Neural cell (in vitro differentiated cells): ENCODE data around the gene HS6ST3. TPM values are rescaled to one million over a fixed set of nuclear protein-coding genes. Genes with fewer than 3 reads are reported as not detected.

Experiments
- H2AFZ ChIP-seq: fragments of 200-600, 300-800 bp; sonication (generic), shearing (Covaris generic); 2 replicates; pipeline ENCODE4 v1.6.0; 2014; ENCODE audit warnings: low read depth, mild to moderate bottlenecking, antibody characterized with exemption, low read length, moderate library complexity
- H3F3A ChIP-seq: fragments of 200-600 bp; shearing (Covaris generic); 2 replicates; pipeline ENCODE4 v1.6.1; 2016; ENCODE audit warnings: mild to moderate bottlenecking, moderate library complexity, mixed read lengths, antibody characterized with exemption, low read length; ENCODE audit not compliant: insufficient read depth, poor library complexity, severe bottlenecking
- H3K27ac ChIP-seq: fragments of 200-600, 300-800 bp; sonication (generic), shearing (Covaris generic); 2 replicates; pipeline ENCODE4 v1.5.1; 2014; ENCODE audit warnings: mild to moderate bottlenecking, low read length, moderate library complexity
- H3K27me3 ChIP-seq: fragments of 300-800, 200-600 bp; sonication (generic), shearing (Covaris generic); 2 replicates; pipeline ENCODE4 v1.6.0; 2014; ENCODE audit warnings: mild to moderate bottlenecking, low read depth, low read length, moderate library complexity; ENCODE audit not compliant: insufficient read depth
- H3K36me3 ChIP-seq: fragments of 300-800, 200-600 bp; sonication (generic), shearing (Covaris generic); 2 replicates; pipeline ENCODE4 v1.5.1; 2014; ENCODE audit warnings: mild to moderate bottlenecking, antibody characterized with exemption, low read length, moderate library complexity; ENCODE audit not compliant: insufficient read depth
- H3K4me2 ChIP-seq: fragments of 300-800, 200-600 bp; sonication (generic), shearing (Covaris generic); 2 replicates; pipeline ENCODE4 v1.6.0; 2014; ENCODE audit warnings: mild to moderate bottlenecking, low read length
- H3K4me3 ChIP-seq: fragments of 300-800, 200-600 bp; sonication (generic), shearing (Covaris generic); 2 replicates; pipeline ENCODE4 v1.5.1; 2014; ENCODE audit warnings: mild to moderate bottlenecking, low read length, moderate library complexity
- H3K79me2 ChIP-seq: fragments of 200-600 bp; shearing (Covaris generic); replicated peaks from 2 replicates; pipeline ENCODE4 v1.6.0; 2014; ENCODE audit warnings: mild to moderate bottlenecking, low read length, moderate library complexity; ENCODE audit not compliant: insufficient read depth
- H3K9ac ChIP-seq: fragments of 300-800, 200-600 bp; sonication (generic), shearing (Covaris generic); 2 replicates; pipeline ENCODE4 v1.6.1; 2016; ENCODE audit warnings: mild to moderate bottlenecking, low read length, mixed read lengths
- H3K9me2 ChIP-seq: fragments of 200-600 bp; shearing (Covaris generic); 2 replicates; pipeline ENCODE4 v1.6.1; 2016; ENCODE audit warnings: mild to moderate bottlenecking, low read length, mixed read lengths; ENCODE audit not compliant: insufficient read depth
- H3K9me3 ChIP-seq: fragments of 200-600, 300-800 bp; sonication (generic), shearing (Covaris generic); 2 replicates; pipeline ENCODE4 v1.6.1; 2016; ENCODE audit warnings: mild to moderate bottlenecking, mixed run types, low read length, moderate library complexity, mixed read lengths
- H4K20me1 ChIP-seq: fragments of 200-600 bp; shearing (Covaris generic); 2 replicates; pipeline ENCODE4 v1.6.1; 2016; ENCODE audit warnings: mild to moderate bottlenecking, mixed run types; ENCODE audit not compliant: insufficient read depth
- CTCF ChIP-seq: fragments of 450-650 bp; IDR thresholded peaks from 2 replicates; pipeline ENCODE4 v1.5.1; 2014; ENCODE audit warnings: antibody characterized with exemption, mild to moderate bottlenecking, moderate library complexity; ENCODE audit not compliant: poor library complexity, severe bottlenecking
- EP300 ChIP-seq: fragments of 450-650 bp; conservative IDR thresholded peaks from 2 replicates; pipeline ENCODE4 v1.6.1; 2014; ENCODE audit warnings: antibody characterized with exemption, mild to moderate bottlenecking, moderate library complexity; ENCODE audit not compliant: poor library complexity, severe bottlenecking
- EZH2 ChIP-seq: fragments of 200-600, 300-800 bp; shearing (Covaris generic), sonication (generic); IDR thresholded peaks from 2 replicates; pipeline ENCODE4 v1.6.1; 2014; ENCODE audit warnings: antibody characterized with exemption, low read length, borderline replicate concordance, mild to moderate bottlenecking; ENCODE audit not compliant: insufficient read depth, poor library complexity, severe bottlenecking
- MXI1 ChIP-seq: fragments of 450-650 bp; conservative IDR thresholded peaks from 2 replicates; pipeline ENCODE4 v1.6.1; 2014; ENCODE audit warnings: antibody characterized with exemption, mild to moderate bottlenecking; ENCODE audit not compliant: poor library complexity, severe bottlenecking
- POLR2AphosphoS5 ChIP-seq: IDR thresholded peaks from 2 replicates; pipeline ENCODE4 v1.6.1; 2012
- RAD21 ChIP-seq: fragments of 450-650 bp; conservative IDR thresholded peaks from 2 replicates; pipeline ENCODE4 v1.6.1; 2014; ENCODE audit warnings: antibody characterized with exemption, mild to moderate bottlenecking, moderate library complexity
- SMC3 ChIP-seq: fragments of 450-650 bp; conservative IDR thresholded peaks from 2 replicates; pipeline ENCODE4 v1.6.1; 2014; ENCODE audit warnings: antibody characterized with exemption, mild to moderate bottlenecking, moderate library complexity; ENCODE audit not compliant: poor library complexity
- TAF1 ChIP-seq: IDR thresholded peaks from 2 replicates; pipeline ENCODE4 v1.6.1; 2012; ENCODE audit warnings: low read depth
- polyA plus RNA-seq: library from polyadenylated mRNA; depleted of rRNA; stranded (reverse); fragments of >200 nt; gene quantifications from 2 replicates; pipeline ENCODE4 v1.2.3, GENCODE V29; 2014
- TF ChIP-seq, protein P1 (sequence below): IDR thresholded peaks from 2 replicates; pipeline ENCODE4 v1.6.1; 2012; ENCODE audit warnings: borderline replicate concordance

Gene HS6ST3
- polyA plus RNA-seq, 1 donor from 2014 or later, result 10.9 TPM

- no peaks in the 10 kb centered on the region for H3K79me2 ChIP-seq
These were observed 556.8 kb downstream of the HS6ST3 start for GRCh38 chr13:96646515-96647211.

GRCh38 chr13:96650301-96650886 is 560.5 kb downstream of the HS6ST3 start:
- Histone ChIP-seq H3K4me2 (no peak overlapping the region), H3K9me2 (no peaks in the 10 kb centered on the region), H3K79me2 (no peaks in the 10 kb centered on the region), H3K9me3 (no peaks in the 10 kb centered on the region), H3K27ac (no peak overlapping the region), H3K27me3 (no peaks in the 10 kb centered on the region), H3K36me3 (no peaks in the 10 kb centered on the region), H4K20me1 (no peaks in the 10 kb centered on the region), H2AFZ (no peak overlapping the region), H3K4me3 (no peak overlapping the region), H3F3A (no peaks in the 10 kb centered on the region), H3K9ac (no peak overlapping the region)
- no peak for TF ChIP-seq TAF1
- no peak for TF ChIP-seq POLR2AphosphoS5

More at GRCh38 chr13:96646515-96647211, 556.8 kb downstream of the HS6ST3 start:
- no peaks in the 10 kb centered on the region for H3K36me3 ChIP-seq
- H3K9me2 ChIP-seq, result no peaks in the 10 kb centered on the region
- H3F3A ChIP-seq, result no peaks in the 10 kb centered on the region
- H3K27ac ChIP-seq, result no peak overlapping the region
- no peaks in the 10 kb centered on the region for H4K20me1 ChIP-seq
- H3K27me3 ChIP-seq, result no peaks in the 10 kb centered on the region
- no peak overlapping the region for H3K4me2 ChIP-seq
- TF ChIP-seq EZH2 (no peak), MXI1 (no peak), EP300 (no peak), SMC3 (no peak), POLR2AphosphoS5 (no peak), CTCF (no peak), TAF1 (no peak), RAD21 (no peak)
- TF ChIP-seq, protein P1, sequence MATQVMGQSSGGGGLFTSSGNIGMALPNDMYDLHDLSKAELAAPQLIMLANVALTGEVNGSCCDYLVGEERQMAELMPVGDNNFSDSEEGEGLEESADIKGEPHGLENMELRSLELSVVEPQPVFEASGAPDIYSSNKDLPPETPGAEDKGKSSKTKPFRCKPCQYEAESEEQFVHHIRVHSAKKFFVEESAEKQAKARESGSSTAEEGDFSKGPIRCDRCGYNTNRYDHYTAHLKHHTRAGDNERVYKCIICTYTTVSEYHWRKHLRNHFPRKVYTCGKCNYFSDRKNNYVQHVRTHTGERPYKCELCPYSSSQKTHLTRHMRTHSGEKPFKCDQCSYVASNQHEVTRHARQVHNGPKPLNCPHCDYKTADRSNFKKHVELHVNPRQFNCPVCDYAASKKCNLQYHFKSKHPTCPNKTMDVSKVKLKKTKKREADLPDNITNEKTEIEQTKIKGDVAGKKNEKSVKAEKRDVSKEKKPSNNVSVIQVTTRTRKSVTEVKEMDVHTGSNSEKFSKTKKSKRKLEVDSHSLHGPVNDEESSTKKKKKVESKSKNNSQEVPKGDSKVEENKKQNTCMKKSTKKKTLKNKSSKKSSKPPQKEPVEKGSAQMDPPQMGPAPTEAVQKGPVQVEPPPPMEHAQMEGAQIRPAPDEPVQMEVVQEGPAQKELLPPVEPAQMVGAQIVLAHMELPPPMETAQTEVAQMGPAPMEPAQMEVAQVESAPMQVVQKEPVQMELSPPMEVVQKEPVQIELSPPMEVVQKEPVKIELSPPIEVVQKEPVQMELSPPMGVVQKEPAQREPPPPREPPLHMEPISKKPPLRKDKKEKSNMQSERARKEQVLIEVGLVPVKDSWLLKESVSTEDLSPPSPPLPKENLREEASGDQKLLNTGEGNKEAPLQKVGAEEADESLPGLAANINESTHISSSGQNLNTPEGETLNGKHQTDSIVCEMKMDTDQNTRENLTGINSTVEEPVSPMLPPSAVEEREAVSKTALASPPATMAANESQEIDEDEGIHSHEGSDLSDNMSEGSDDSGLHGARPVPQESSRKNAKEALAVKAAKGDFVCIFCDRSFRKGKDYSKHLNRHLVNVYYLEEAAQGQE, result no peak
- H2AFZ ChIP-seq, result no peak overlapping the region
- H3K9ac ChIP-seq, result no peak overlapping the region
- no peaks in the 10 kb centered on the region for H3K9me3 ChIP-seq
- H3K4me3 ChIP-seq, result no peak overlapping the region
